LNCAP (cell line): ENCODE results near the gene ADARB2.

Experiments
- CTCF ChIP-seq: fragments of 450-650 bp; IDR thresholded peaks from 2 replicates; pipeline ENCODE4 v1.5.1; 2017; ENCODE audit warnings: mild to moderate bottlenecking

Gene ADARB2

GRCh38 chr10:1671366-1672000, 65.8 kb downstream of the ADARB2 start:
- TF ChIP-seq CTCF: no peak

- no peak for TF ChIP-seq CTCF
Measured at GRCh38 chr10:1670541-1671365, 66.6 kb downstream of the ADARB2 start.

DNA sequence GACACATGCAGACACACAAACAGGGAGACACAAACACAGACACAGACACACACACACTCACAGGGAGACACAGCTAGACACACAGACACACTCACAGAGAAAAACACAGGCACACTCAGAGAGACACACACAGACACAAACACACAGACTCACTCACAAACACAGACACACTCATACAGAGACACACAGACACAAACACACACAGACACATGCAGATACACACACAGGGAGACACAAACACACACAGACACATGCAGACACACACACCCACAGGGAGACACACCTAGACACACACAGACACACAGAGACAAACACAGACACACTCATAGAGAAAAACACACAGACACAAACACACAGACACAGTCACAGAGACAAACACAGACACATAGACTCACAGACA, 67.9 kb downstream of the ADARB2 start:
- TF ChIP-seq CTCF: no peak

- no peak for TF ChIP-seq CTCF
Measured at GRCh38 chr10:1668399-1668798, 68.9 kb downstream of the ADARB2 start.

DNA sequence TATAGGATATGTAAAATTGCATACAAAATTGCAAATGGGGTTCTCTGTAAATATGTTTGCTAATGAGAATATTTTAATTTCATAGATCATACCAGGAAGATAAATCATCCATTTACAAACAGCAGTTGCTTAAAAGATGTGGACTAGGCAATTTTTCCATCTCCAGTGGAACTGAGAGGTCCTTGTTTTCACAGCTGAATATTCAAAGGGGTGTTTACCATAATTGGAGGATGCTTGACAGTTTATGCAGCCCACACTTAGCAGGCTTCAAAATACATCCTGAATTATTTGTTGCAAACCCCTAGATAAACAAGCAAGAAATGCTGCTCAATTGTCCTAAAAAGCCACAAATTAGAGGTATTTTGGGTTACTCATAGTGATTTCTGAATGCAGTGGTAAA, 69.9 kb downstream of the ADARB2 start:
- no peak for TF ChIP-seq CTCF

DNA sequence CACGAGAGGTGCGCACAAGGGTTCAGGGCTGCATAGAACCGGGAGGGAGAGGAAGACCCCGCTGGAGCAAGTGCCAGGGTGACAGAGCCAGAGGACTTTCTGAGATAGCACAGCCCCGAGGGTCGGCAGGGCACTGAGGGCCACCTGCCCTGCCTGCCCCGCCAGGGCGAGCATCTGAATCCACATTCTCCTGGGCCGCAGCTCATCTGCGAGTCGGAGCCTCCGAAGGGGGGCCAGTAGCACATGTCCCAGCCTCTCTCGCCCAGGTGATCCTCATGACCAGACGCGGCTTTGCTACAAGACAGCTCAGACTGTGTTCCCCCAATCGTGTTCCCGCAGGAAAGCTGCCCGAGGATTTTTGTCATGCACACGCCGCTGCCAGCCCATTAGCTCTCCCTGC, 71.2 kb downstream of the ADARB2 start:
- no peak for TF ChIP-seq CTCF

GRCh38 chr10:1665681-1666080, 71.6 kb downstream of the ADARB2 start:
- no peak for TF ChIP-seq CTCF
